Activated naive CD4-positive, alpha-beta T cell treated with anti-CD3 and anti-CD28 coated beads, Interleukin-2, amount 50 U/mL, for 72 hours (primary cell): Measurements from ENCODE around the gene ZNF599. TPM values are rescaled to one million over a fixed set of nuclear protein-coding genes. Genes with fewer than 3 reads are reported as not detected.
"Not testable (repeated sequence)": the region's sequence is repeated elsewhere in the genome, so short reads cannot be mapped to it uniquely, and the experiment has no call there.

Experiments used
- ATAC-seq, 2 donors: fragments of 150-1000 bp; cut with Tn5 transposase; 2 replicates each; pipeline ENCODE4 v1.10.0; 2021; ENCODE audit warnings: mild to moderate bottlenecking in 2 of 2, moderate library complexity in 2 of 2
- DNase-seq, 2 donors: peaks; one replicate each; pipeline ENCODE4 v3.0.0; 2021 to 2022; ENCODE audit warnings: low spot score in 2 of 2
- H3K27ac Mint-ChIP-seq, 2 donors: one replicate each; pipeline ENCODE4 v1.8.0; 2022; ENCODE audit warnings: mild to moderate bottlenecking in 2 of 2, mixed read lengths in 2 of 2
- H3K36me3 Mint-ChIP-seq, 2 donors: one replicate each; pipeline ENCODE4 v1.8.0; 2022; ENCODE audit warnings: mixed read lengths in 2 of 2
- H3K9me3 Mint-ChIP-seq, 2 donors: one replicate each; pipeline ENCODE4 v1.8.0; 2022; ENCODE audit warnings: mixed read lengths in 2 of 2
- total RNA-seq, 2 donors: library from RNA; stranded (reverse); gene quantifications; one replicate each; pipeline ENCODE4 v1.2.3, GENCODE V29; 2022

The ZNF599 gene
- 1 to 10 TPM; 1.5 to 4.0 TPM for total RNA-seq

DNA sequence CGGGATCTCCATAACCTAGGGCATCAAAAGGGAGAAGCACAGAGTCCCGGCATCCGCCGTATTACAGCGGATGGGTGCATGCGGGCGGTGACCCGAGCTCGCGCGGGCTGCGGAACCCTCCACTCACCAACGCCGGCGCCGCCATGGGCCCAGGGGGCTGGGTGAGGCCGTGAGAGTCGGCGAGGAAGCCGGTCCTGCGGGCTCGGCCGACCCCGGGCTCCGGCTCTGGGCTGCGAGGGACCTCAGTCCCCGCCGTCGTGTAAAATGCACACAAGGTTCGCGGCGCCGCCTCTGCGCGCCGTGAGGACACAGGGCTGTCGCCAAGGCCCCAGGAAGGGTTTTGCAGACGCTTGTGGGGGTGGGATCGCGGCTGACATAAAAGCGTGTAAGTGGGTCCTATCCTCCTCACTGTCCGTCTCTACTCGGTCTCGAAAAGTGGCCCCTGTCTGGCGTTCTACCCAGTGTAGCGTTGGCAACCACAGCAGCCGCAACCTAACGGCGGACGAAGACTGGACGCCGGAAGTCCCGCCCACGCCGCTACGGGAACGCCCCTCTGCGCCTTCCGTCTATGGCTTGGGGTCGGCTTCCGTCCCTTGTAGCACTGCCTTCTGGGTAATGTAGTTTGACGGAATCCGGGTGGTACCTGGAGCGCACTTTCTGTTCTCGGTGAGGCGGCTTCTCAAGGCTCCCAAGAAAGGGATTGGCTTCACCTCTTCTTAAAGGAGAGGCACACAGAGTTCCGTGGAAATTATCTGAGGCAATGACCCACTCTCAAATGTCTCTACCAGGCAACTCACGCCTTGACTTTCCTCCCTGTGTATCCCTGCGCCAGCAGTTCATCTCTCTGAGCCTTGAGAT, at the start of gene ZNF599:
ZNF599 (minus strand) TSS at position 519 of the 858 bp plus-strand sequence; CDS start at position 145, 374 bp downstream.
- peak within 1 kb of the TSS; percentile 7 to 82 for H3K27ac Mint-ChIP-seq
- DNase-seq = peak; percentile 87 to 88
- H3K9me3 Mint-ChIP-seq = peaks cover 7 to 8% of the 10 kb centered on the region in 2 donors
- H3K36me3 Mint-ChIP-seq = peaks cover 14 to 22% of the 10 kb centered on the region in 2 donors
- peak; percentile 96 to 98 for ATAC-seq

GRCh38 chr19:34818270-34818669, 45.3 kb upstream of the ZNF599 start:
- H3K27ac Mint-ChIP-seq = no peak overlapping the region
- ATAC-seq (no peak), DNase-seq (no peak)
- H3K9me3 Mint-ChIP-seq = peaks cover 0 to 8% of the 10 kb centered on the region in 2 donors
- peaks cover 0 to 22% of the 10 kb centered on the region in 2 donors for H3K36me3 Mint-ChIP-seq

DNA sequence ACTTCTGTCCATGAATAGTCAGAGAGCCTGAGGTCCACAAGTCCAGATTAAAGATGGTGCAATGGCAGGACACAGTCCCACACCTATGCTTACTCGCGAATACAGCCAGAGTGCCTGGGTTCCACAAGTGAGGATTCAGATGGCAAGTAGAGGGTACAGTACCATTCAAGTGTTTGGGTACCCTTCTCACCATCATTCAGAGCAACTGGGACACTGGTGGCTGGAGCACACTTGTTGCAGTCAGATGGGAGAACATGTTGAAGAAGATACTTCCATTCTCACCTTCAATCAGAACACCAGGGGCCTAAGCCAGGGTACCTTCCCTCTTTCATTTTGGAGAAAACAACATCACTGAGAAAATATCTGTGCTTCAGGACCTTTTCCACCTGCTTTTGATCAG, 43.7 kb upstream of the ZNF599 start:
- no peak for DNase-seq
- Mint-ChIP-seq H3K9me3 (peaks cover 0 to 8% of the 10 kb centered on the region in 2 donors), H3K27ac (no peak overlapping the region), H3K36me3 (peaks cover 0 to 22% of the 10 kb centered on the region in 2 donors)
- no peak for ATAC-seq

- DNase-seq = no peak
- H3K27ac Mint-ChIP-seq = no peak overlapping the region
These were observed 35.6 kb upstream of the ZNF599 start for GRCh38 chr19:34808566-34808965.

DNA sequence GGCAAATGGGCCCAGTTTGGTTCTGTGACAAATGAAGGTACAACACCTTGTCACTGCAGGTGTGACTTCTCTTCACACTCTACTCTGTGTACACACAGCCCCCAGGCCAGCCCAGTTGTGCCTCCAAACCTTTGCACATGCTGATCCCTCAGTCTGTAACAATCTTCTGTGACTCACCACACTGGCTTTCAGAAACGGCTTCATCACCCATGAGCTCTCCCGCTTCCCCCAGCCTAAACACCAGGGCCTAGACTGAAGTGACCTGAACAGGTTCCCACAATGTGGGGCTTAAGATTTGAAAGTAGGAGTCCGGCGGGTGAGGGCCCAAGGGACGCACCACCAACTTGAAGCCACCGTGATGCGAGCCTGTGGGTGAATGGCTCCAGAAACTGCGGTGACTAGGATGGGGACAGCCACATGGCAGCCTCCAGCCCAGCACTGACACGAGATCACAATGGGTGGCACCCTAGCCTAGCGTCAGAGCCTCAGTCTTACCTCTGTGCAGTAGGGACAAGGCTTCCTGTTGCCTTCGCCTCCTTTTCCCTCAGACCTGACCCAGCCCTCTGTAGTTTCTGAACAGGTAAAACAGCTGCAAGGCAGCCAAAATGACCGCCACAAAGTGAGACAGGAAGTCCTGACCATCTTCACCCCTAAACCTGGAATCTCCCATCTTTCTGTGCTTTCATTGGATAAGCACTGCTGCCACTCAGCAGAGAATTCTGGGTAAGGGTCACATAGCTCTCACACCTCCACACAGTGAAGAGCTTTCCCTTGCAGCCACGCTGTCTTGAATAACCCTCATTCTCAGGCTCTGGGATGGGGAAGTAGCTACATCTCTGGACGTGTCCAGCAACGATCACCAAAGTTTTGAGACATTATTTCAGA, 34.2 kb upstream of the ZNF599 start:
- no peak overlapping the region for H3K27ac Mint-ChIP-seq
- ATAC-seq (no peak), DNase-seq (no peak)
- H3K36me3 Mint-ChIP-seq = peaks cover 23 to 27% of the 10 kb centered on the region in 2 donors
- H3K9me3 Mint-ChIP-seq = peaks cover 18 to 31% of the 10 kb centered on the region in 2 donors

More at GRCh38 chr19:34808566-34808965, 35.6 kb upstream of the ZNF599 start:
- no peak for ATAC-seq
- Mint-ChIP-seq H3K36me3 (peaks cover 18 to 23% of the 10 kb centered on the region in 2 donors), H3K9me3 (peaks cover 16 to 24% of the 10 kb centered on the region in 2 donors)

DNA sequence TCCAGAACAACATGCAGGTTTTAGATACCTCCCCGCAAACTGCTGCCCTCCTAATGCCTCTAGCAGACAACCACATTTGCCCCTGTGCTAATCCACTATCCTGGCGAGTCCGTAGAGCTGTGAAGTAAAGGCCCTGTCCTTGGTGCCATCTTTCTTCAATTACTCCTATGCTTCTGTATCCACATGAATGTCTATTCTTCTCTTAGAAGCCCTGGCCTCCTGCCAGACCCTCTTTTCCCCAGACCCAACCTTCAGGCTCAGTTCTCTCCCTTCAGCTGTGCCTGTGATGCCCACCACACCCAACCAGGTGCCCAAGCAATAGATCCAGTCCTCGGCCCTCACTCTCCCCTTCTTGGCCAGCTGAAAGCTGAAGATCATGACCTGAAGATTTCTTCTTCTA, 31.1 kb upstream of the ZNF599 start:
- peaks cover 15 to 30% of the 10 kb centered on the region in 2 donors for H3K9me3 Mint-ChIP-seq
- ATAC-seq (no peak), DNase-seq (no peak)
- H3K27ac Mint-ChIP-seq = no peak overlapping the region
- peaks cover 21 to 36% of the 10 kb centered on the region in 2 donors for H3K36me3 Mint-ChIP-seq

GRCh38 chr19:34796953-34797352, 23.9 kb upstream of the ZNF599 start:
- Mint-ChIP-seq H3K36me3 (peaks cover 7 to 17% of the 10 kb centered on the region in 2 donors), H3K9me3 (peaks cover 17 to 25% of the 10 kb centered on the region in 2 donors)
- ATAC-seq, DNase-seq, H3K27ac Mint-ChIP-seq: not testable (repeated sequence)

GRCh38 chr19:34794066-34794960, 21.3 kb upstream of the ZNF599 start:
- H3K9me3 Mint-ChIP-seq = peaks cover 12 to 18% of the 10 kb centered on the region in 2 donors
- ATAC-seq (no peak), DNase-seq (no peak)
- no peak overlapping the region for H3K27ac Mint-ChIP-seq
- no peaks in the 10 kb centered on the region for H3K36me3 Mint-ChIP-seq

DNA sequence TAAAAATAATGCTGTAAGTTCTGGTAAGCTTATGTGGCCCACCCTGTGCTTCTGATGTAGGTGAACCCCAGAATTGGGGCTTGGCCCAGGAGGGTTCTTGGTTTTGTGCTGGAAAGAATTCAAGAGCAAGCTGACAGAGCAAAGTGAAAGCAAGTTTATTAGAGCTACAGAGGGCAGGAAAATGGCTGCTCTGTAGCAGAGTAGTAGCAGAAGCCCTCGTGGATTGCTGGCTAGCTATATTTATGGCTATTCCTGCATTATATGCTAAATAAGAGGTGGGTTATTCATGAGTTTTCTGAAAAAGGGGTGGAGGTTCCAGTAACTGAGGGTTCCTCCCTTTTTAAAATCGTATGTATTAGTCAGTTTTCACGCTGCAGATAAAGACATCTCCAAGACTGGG, 20.6 kb upstream of the ZNF599 start:
- no peak for ATAC-seq
- H3K27ac Mint-ChIP-seq = peak overlapping the region in 1 of 2 donors; percentile 52
- peaks cover 12 to 13% of the 10 kb centered on the region in 2 donors for H3K9me3 Mint-ChIP-seq

DNA sequence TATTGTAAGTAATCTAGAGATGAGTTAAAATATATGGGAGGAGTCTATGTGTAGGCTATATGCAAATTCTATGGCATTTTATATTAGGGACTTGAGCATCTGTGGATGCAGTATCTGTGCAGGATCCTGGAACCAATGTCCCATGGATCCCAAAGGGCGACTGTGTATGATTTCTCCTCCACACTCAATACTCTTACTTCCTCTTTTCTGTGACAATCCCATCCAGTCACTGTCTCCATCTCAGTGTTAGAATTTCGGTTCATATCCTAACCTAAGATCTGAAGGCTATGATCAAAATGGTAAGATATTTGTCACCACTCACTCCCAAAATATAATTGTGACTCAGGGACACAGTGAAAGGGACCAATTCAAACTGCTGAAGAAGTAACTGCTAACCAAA, 15.1 kb upstream of the ZNF599 start:
- Mint-ChIP-seq H3K36me3 (peaks cover 0 to 5% of the 10 kb centered on the region in 2 donors), H3K9me3 (peaks cover 4 to 20% of the 10 kb centered on the region in 2 donors), H3K27ac (no peak overlapping the region)
- DNase-seq = no peak
- no peak for ATAC-seq

More for the DNA sequence above, 20.6 kb upstream of the ZNF599 start:
- no peaks in the 10 kb centered on the region for H3K36me3 Mint-ChIP-seq
- no peak for DNase-seq

- DNase-seq (no peak), ATAC-seq (no peak)
- H3K36me3 Mint-ChIP-seq = peaks cover 0 to 5% of the 10 kb centered on the region in 2 donors
- peaks cover 4 to 15% of the 10 kb centered on the region in 2 donors for H3K9me3 Mint-ChIP-seq
- H3K27ac Mint-ChIP-seq = no peak overlapping the region
These were observed 14.2 kb upstream of the ZNF599 start for GRCh38 chr19:34787059-34787824.

DNA sequence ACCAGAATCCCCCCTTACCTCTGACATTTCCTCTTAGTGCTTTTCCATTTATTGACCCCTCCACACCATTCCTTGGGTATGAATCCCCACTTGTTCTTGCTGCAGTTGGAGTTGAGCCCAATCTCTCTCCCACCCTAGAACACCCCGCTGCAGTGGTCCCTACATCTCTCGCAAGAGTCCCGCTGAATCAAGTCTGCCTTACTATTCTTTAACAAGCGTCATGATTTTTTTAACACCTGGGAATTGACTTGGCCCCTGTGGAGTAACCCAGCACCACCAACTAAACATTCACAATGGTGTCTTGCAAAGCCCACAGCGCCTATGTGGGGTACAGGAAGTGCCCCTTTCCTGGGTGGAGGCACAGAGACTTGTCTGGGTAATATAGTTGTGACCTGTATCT, 13.2 kb upstream of the ZNF599 start:
- H3K36me3 Mint-ChIP-seq = peaks cover 0 to 5% of the 10 kb centered on the region in 2 donors
- ATAC-seq (no peak), DNase-seq (no peak)
- no peak overlapping the region for H3K27ac Mint-ChIP-seq
- peaks cover 4 to 15% of the 10 kb centered on the region in 2 donors for H3K9me3 Mint-ChIP-seq

DNA sequence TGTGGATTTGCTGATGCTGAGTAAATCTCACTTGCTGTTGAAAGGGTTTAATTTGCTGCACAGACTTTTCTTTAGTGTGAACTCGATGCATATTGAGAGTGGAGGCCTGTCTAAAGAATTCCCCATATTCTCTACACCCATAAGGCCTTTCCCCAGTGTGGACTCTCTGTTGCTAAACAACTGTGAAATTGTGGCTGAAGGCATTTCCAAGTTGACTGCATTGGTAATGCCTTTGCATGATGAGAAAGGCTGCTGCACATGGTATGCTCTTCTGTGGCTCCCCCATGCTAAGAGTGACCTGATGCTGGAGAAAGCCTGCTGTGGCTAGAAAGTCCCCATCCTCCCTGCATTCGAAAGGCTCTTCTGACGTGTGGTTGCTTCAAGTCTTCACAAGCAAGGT, 6.6 kb upstream of the ZNF599 start:
- Mint-ChIP-seq H3K36me3 (peaks cover 0 to under 1% of the 10 kb centered on the region in 2 donors), H3K9me3 (peaks cover 11 to 13% of the 10 kb centered on the region in 2 donors), H3K27ac (no peak overlapping the region)
- ATAC-seq = no peak
- no peak for DNase-seq

DNA sequence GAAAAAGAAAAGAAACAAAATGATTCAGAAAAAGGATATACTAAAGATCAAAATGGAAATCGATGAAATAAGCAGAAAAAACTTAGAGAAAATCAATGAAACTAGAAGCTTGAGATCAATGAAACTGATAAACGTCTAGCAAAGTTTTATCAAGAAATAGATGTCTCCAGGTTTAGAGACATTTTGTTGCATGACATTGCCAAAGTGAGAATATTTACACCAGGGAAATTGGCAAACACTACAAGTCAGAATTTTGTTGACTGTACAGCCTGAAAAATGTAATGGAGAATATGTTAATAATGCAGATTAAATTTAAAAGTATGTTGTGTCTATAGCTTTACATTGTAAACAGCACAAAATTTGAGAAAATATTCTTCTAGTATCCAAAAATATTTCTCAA, 5.3 kb upstream of the ZNF599 start:
- ATAC-seq = no peak
- no peak for DNase-seq
- Mint-ChIP-seq H3K9me3 (peaks cover 0 to 12% of the 10 kb centered on the region in 2 donors), H3K27ac (no peak overlapping the region), H3K36me3 (no peaks in the 10 kb centered on the region)

- ATAC-seq = no peak
- Mint-ChIP-seq H3K27ac (no peak overlapping the region), H3K9me3 (peaks cover 7 to 8% of the 10 kb centered on the region in 2 donors), H3K36me3 (peaks cover 14% of the 10 kb centered on the region in 2 donors)
- DNase-seq = no peak
These were observed 1.8 kb upstream of the ZNF599 start for GRCh38 chr19:34774857-34775256.
